ENCODE data around the gene PCBP1. TPM values are rescaled to one million over a fixed set of nuclear protein-coding genes. Genes with fewer than 3 reads are reported as not detected.
"Not testable (repeated sequence)": the region's sequence is repeated elsewhere in the genome, so short reads cannot be mapped to it uniquely, and the experiment has no call there.

Gene PCBP1
- total RNA-seq, 2 experiments from 2014 or later, result 424 to 429 TPM

GRCh38 chr2:70090706-70091334 is 3.5 kb downstream of the PCBP1 start:
- POLR2A ChIA-PET, result interaction anchor here (1.1 to 3.7 kb wide), 3 partner anchors 12 to 19 kb away, joined by 5 to 23 read pairs (median 5); no protein-coding TSS in a partner anchor
- CTCF ChIA-PET, result interaction anchor here (1.0 to 4.6 kb wide), 4 partner anchors 13 to 179 kb away, joined by 3 to 20 read pairs (median 6); no protein-coding TSS in a partner anchor

GRCh38 chr2:70091364-70091763 is 4.1 kb downstream of the PCBP1 start:
- POLR2A ChIA-PET, result interaction anchor here (0.9 to 1.5 kb wide), 3 partner anchors 12 to 33 kb away, joined by 4 to 5 read pairs (median 5); no protein-coding TSS in a partner anchor
- CTCF ChIA-PET, result interaction anchor here (1.2 to 4.6 kb wide), 4 partner anchors 13 to 177 kb away, joined by 4 to 20 read pairs (median 6); partner anchors contain the start of gene MXD1

- CTCF ChIA-PET, result interaction anchor here (1.2 to 4.6 kb wide), 4 partner anchors 12 to 177 kb away, joined by 4 to 20 read pairs (median 6); partner anchors contain the start of gene MXD1
- POLR2A ChIA-PET, result interaction anchor here (0.9 to 1.5 kb wide), 2 partner anchors 18 to 33 kb away, joined by 4 to 5 read pairs; no protein-coding TSS in a partner anchor
These were observed 4.5 kb downstream of the PCBP1 start for GRCh38 chr2:70091816-70092215.

GRCh38 chr2:70092576-70093243 is 5.4 kb downstream of the PCBP1 start:
- POLR2A ChIA-PET, result interaction anchor here (1.5 kb wide), 1 partner anchor 17 kb away, joined by 5 read pairs; no protein-coding TSS in a partner anchor
- CTCF ChIA-PET, result interaction anchor here (0.6 to 2.4 kb wide), 3 partner anchors 16 to 178 kb away, joined by 3 to 8 read pairs (median 4); partner anchors contain the start of gene MXD1

- POLR2A ChIA-PET, result interaction anchor here (0.6 to 2.5 kb wide), 4 partner anchors 7 to 30 kb away, joined by 3 to 10 read pairs (median 8); partner anchors contain the start of gene PCBP1
- CTCF ChIA-PET, result interaction anchor here (1.0 to 1.6 kb wide), 6 partner anchors 10 to 49 kb away, joined by 3 to 7 read pairs (median 3); no protein-coding TSS in a partner anchor
These were observed 7.1 kb downstream of the PCBP1 start for GRCh38 chr2:70094171-70094977.

- ChIA-PET CTCF (interaction anchor here (0.7 to 1.6 kb wide), 5 partner anchors 8 to 46 kb away, joined by 3 to 7 read pairs (median 3); no protein-coding TSS in a partner anchor), POLR2A (interaction anchor here (0.6 to 2.5 kb wide), 4 partner anchors 8 to 29 kb away, joined by 3 to 10 read pairs (median 8); partner anchors contain the start of gene PCBP1)
These were observed 7.9 kb downstream of the PCBP1 start for GRCh38 chr2:70094978-70095719.

GRCh38 chr2:70095720-70096670 is 8.7 kb downstream of the PCBP1 start:
- CTCF ChIA-PET, result interaction anchor here (0.7 to 1.6 kb wide), 3 partner anchors 8 to 29 kb away, joined by 3 to 7 read pairs (median 3); no protein-coding TSS in a partner anchor
- POLR2A ChIA-PET, result interaction anchor here (1.5 to 2.5 kb wide), 3 partner anchors 8 to 29 kb away, joined by 7 to 10 read pairs (median 8); no protein-coding TSS in a partner anchor

- ChIA-PET CTCF (no interaction called here), POLR2A (no interaction called here)
These were observed 10.8 kb downstream of the PCBP1 start for GRCh38 chr2:70098032-70098431.

- CTCF ChIA-PET, result no interaction called here
These were observed 12.0 kb downstream of the PCBP1 start for GRCh38 chr2:70099270-70099669.

GRCh38 chr2:70101174-70101573 is 13.9 kb downstream of the PCBP1 start:
- ChIA-PET POLR2A (interaction anchor here (0.6 kb wide), 1 partner anchor 22 kb away, joined by 3 read pairs; no protein-coding TSS in a partner anchor), CTCF (interaction anchor here (1.0 kb wide), 1 partner anchor 21 kb away, joined by 5 read pairs; no protein-coding TSS in a partner anchor)

More at GRCh38 chr2:70099270-70099669, 12.0 kb downstream of the PCBP1 start:
- POLR2A ChIA-PET, result no interaction called here

- POLR2A ChIA-PET, CTCF ChIA-PET: not testable (repeated sequence)
These were observed 14.4 kb downstream of the PCBP1 start for GRCh38 chr2:70101686-70102085.

GRCh38 chr2:70102323-70102905 is 15.1 kb downstream of the PCBP1 start:
- CTCF ChIA-PET, POLR2A ChIA-PET: not testable (repeated sequence)

GRCh38 chr2:70103531-70104061 is 16.3 kb downstream of the PCBP1 start:
- CTCF ChIA-PET, result interaction anchor here (0.6 to 2.7 kb wide), 6 partner anchors 9 to 208 kb away, joined by 3 to 20 read pairs (median 6); no protein-coding TSS in a partner anchor

GRCh38 chr2:70104231-70105111 is 17.2 kb downstream of the PCBP1 start:
- POLR2A ChIA-PET, result interaction anchor here (0.6 to 2.1 kb wide), 5 partner anchors 9 to 30 kb away, joined by 3 to 14 read pairs (median 6); no protein-coding TSS in a partner anchor
- CTCF ChIA-PET, result interaction anchor here (1.0 to 2.7 kb wide), 7 partner anchors 10 to 37 kb away, joined by 3 to 20 read pairs (median 4); no protein-coding TSS in a partner anchor

More at GRCh38 chr2:70103531-70104061, 16.3 kb downstream of the PCBP1 start:
- POLR2A ChIA-PET, result interaction anchor here (0.6 to 2.1 kb wide), 5 partner anchors 8 to 21 kb away, joined by 3 to 14 read pairs (median 6); no protein-coding TSS in a partner anchor

GRCh38 chr2:70106138-70106537 is 18.9 kb downstream of the PCBP1 start:
- POLR2A ChIA-PET, result not testable (repeated sequence)

More at GRCh38 chr2:70106138-70106537, 18.9 kb downstream of the PCBP1 start:
- CTCF ChIA-PET, result not testable (repeated sequence)

Data from activated CD8-positive, alpha-beta memory T cell treated with anti-CD3 and anti-CD28 coated beads for 36 hours (primary cell).